Body of pancreas (tissue), 4 donors: ENCODE data around the gene PCDH17. TPM values are rescaled to one million over a fixed set of nuclear protein-coding genes. Genes with fewer than 3 reads are reported as not detected.

Experiments
- ATAC-seq: fragments of 150-250 bp; one replicate; pipeline ENCODE4 v1.9.1; 2016
- DNase-seq, 4 donors: peaks; one replicate each; pipeline ENCODE4 v3.0.0-alpha.2; 2019
- H3K27ac ChIP-seq, 4 donors: fragments of 200-600 bp; sonication (generic); 1 replicate in 3 of 4; 2 replicates in 1 of 4; pipeline versions ENCODE4 v1.5.1 to v1.6.1; 2016 to 2019; ENCODE audit warnings: mild to moderate bottlenecking in 1 of 4, mixed read lengths in 1 of 4, moderate library complexity in 1 of 4
- H3K27me3 ChIP-seq, 2 donors: fragments of 200-600 bp; sonication (generic); one replicate each; pipeline ENCODE4 v1.6.0; 2016; ENCODE audit warnings: mild to moderate bottlenecking in 1 of 2
- H3K36me3 ChIP-seq, 2 donors: fragments of 200-600 bp; sonication (generic); replicated peaks in 1 of 2; 2 replicates each; pipeline ENCODE4 v1.5.1; 2016; ENCODE audit warnings: low read depth in 2 of 2; ENCODE audit not compliant: insufficient read depth in 1 of 2
- H3K4me1 ChIP-seq: fragments of 200-600 bp; sonication (generic); one replicate; pipeline ENCODE4 v1.6.0; 2016
- H3K4me3 ChIP-seq, 2 donors: fragments of 200-600 bp; sonication (generic); 1 replicate in 1 of 2; 2 replicates in 1 of 2; pipeline ENCODE4 v1.5.1; 2016 to 2019
- H3K9me3 ChIP-seq, 3 donors: fragments of 200-600 bp; sonication (generic); 1 replicate in 2 of 3; 2 replicates in 1 of 3; pipeline ENCODE4 v1.5.1; 2016
- CTCF ChIP-seq, 7 experiments: fragments of 450-650 bp in 4 of 7; fragments of 200-600 bp in 3 of 7; sonication (generic) in 3 of 7; IDR thresholded peaks; one replicate each; pipeline ENCODE4 v1.5.1; 2016 to 2019; ENCODE audit warnings: antibody characterized with exemption in 7 of 7
- POLR2A ChIP-seq, 3 donors: fragments of 450-650 bp; IDR thresholded peaks; one replicate each; pipeline ENCODE4 v1.6.1; 2016; ENCODE audit warnings: antibody characterized with exemption in 3 of 3, mild to moderate bottlenecking in 2 of 3
- WGBS, 2 donors: methylation state at CpG; one replicate each; pipeline ENCODE4 v1.1.5; 2017; 5-methylcytosine and 5-hydroxymethylcytosine counted together
- intact Hi-C: fragments of 100-400 bp; cut with DNase I; formaldehyde crosslinking; loops from one replicate; pipeline ENCODE4 v1.15.1; 2023
- total RNA-seq, 2 donors: library from RNA; depleted of rRNA; stranded (reverse); fragments of >200 nt; gene quantifications; one replicate each; pipeline ENCODE4 v1.1.0, GENCODE V29; 2016

PCDH17 gene
- total RNA-seq, 2 donors from 2014 or later = 6.0 to 21.8 TPM

DNA sequence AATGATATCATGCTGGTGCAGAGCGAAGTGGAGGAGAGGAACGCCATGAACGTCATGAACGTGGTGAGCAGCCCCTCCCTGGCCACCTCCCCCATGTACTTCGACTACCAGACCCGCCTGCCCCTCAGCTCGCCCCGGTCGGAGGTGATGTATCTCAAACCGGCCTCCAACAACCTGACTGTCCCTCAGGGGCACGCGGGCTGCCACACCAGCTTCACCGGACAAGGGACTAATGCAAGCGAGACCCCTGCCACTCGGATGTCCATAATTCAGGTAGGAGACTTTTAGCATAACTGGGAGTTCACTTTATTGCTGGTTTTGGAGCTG, 3.3 kb downstream of the PCDH17 start:
- ATAC-seq (no peak), DNase-seq (peak in 2 of 4 donors; percentile 20 to 32)
- Histone ChIP-seq H3K27ac (peak overlapping the region in 3 of 4 donors; percentile 61 to 80 (median 69)), H3K36me3 (no peaks in the 10 kb centered on the region), H3K9me3 (no peaks in the 10 kb centered on the region), H3K27me3 (peaks cover 0 to 12% of the 10 kb centered on the region in 2 donors), H3K4me1 (peaks cover 35% of the 10 kb centered on the region), H3K4me3 (peak overlapping the region in 1 of 2 donors; percentile 25)
- intact Hi-C loops = no loop called here
- TF ChIP-seq POLR2A (IDR thresholded peaks at IDR 0.05) = no peak
- no peak for TF ChIP-seq CTCF (IDR thresholded peaks at IDR 0.05)
- 7 to 8% methylated on average over 12 to 15 of the region's 15 CpGs for WGBS, 2 donors

- WGBS, 2 donors = 32 to 43% methylated on average over 2 of the region's 2 CpGs
- ATAC-seq (no peak), DNase-seq (no peak)
- TF ChIP-seq CTCF (IDR thresholded peaks at IDR 0.05) (no peak), POLR2A (IDR thresholded peaks at IDR 0.05) (no peak)
- Histone ChIP-seq H3K36me3 (no peaks in the 10 kb centered on the region), H3K27ac (peak overlapping the region in 1 of 4 donors; percentile 29), H3K27me3 (peaks cover 0 to 12% of the 10 kb centered on the region in 2 donors), H3K4me1 (peaks cover 27% of the 10 kb centered on the region), H3K4me3 (peak overlapping the region in 1 of 2 donors; percentile 6), H3K9me3 (no peaks in the 10 kb centered on the region)
- intact Hi-C loops = no loop called here
These were observed 4.1 kb downstream of the PCDH17 start for GRCh38 chr13:57635541-57636085.

DNA sequence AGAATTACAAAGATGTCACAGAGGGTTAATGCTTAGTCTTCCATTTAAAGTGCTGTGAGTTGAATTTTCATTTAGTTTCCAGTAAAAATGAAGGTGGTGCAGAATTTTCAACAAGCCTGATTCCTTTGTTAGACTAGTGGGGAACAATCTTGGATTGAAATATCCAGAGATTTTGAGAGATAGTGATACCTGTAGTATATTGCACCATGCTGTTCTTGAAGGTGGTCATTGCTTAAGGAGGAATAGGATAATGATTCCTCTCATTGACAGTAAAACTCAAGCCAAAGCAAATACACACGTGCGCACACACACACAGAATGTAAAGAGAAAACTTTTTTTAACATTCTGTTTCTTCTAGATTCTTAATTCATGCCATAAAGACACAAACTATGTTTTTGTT, 5.3 kb downstream of the PCDH17 start:
- TF ChIP-seq CTCF (IDR thresholded peaks at IDR 0.05) (no peak), POLR2A (IDR thresholded peaks at IDR 0.05) (no peak)
- intact Hi-C loops = no loop called here
- ATAC-seq (no peak), DNase-seq (no peak)
- peaks cover 0 to 12% of the 10 kb centered on the region in 2 donors for H3K27me3 ChIP-seq
- peaks cover 16% of the 10 kb centered on the region for H3K4me1 ChIP-seq
- H3K4me3 ChIP-seq = no peak overlapping the region
- H3K9me3 ChIP-seq = no peaks in the 10 kb centered on the region
- WGBS, 2 donors = 34 to 40% methylated on average over 2 of the region's 2 CpGs
- H3K36me3 ChIP-seq = no peaks in the 10 kb centered on the region
- peak overlapping the region in 1 of 4 donors; percentile 29 for H3K27ac ChIP-seq

DNA sequence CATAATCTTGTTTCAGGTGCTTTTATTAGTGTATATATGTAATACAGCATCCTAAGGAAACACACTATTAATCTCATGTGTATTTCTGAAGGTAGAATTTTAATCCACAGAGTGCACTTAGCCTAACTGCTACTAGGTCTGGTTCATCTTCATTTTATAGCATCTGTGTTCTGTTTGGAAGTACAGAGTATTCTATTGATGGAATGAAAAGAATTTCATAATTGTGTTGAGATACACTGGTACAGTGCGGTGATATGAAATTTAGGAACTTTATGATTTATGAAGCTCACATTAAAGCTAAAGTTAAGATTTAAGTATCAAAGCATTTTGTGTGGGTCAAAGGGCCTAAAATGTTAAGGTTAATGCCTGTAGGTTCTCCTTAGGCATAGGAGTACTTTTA, 6.0 kb downstream of the PCDH17 start:
- Histone ChIP-seq H3K4me3 (no peak overlapping the region), H3K27me3 (peaks cover 0 to 9% of the 10 kb centered on the region in 2 donors), H3K27ac (no peak overlapping the region), H3K9me3 (no peaks in the 10 kb centered on the region), H3K4me1 (peaks cover 11% of the 10 kb centered on the region), H3K36me3 (no peaks in the 10 kb centered on the region)
- 56 to 81% methylated on average over 1 of the region's 1 CpG for WGBS, 2 donors
- intact Hi-C loops = no loop called here
- ATAC-seq (no peak), DNase-seq (no peak)
- TF ChIP-seq POLR2A (IDR thresholded peaks at IDR 0.05) (no peak), CTCF (IDR thresholded peaks at IDR 0.05) (no peak)

- Histone ChIP-seq H3K36me3 (no peaks in the 10 kb centered on the region), H3K9me3 (no peaks in the 10 kb centered on the region), H3K4me3 (no peak overlapping the region), H3K4me1 (peaks cover 3% of the 10 kb centered on the region), H3K27ac (peak overlapping the region in 2 of 4 donors; percentile 5 to 41), H3K27me3 (peaks cover 0 to 1% of the 10 kb centered on the region in 2 donors)
- DNase-seq = no peak
- TF ChIP-seq POLR2A (IDR thresholded peaks at IDR 0.05) (no peak), CTCF (IDR thresholded peaks at IDR 0.05) (no peak)
- no peak for ATAC-seq
- intact Hi-C loops = no loop called here
- 35 to 41% methylated on average over 4 of the region's 4 CpGs for WGBS, 2 donors
These were observed 6.8 kb downstream of the PCDH17 start for GRCh38 chr13:57638186-57638890.
